ENCODE measurements around the gene XKR7. TPM values are rescaled to one million over a fixed set of nuclear protein-coding genes. Genes with fewer than 3 reads are reported as not detected.
A peak's percentile ranks its signal among the peaks of the same experiment; 100 is the strongest.
"Not testable (repeated sequence)": the region's sequence is repeated elsewhere in the genome, so short reads cannot be mapped to it uniquely, and the experiment has no call there.

The XKR7 gene
- polyA plus RNA-seq, 3 donors from 2014 or later, result not detected

DNA sequence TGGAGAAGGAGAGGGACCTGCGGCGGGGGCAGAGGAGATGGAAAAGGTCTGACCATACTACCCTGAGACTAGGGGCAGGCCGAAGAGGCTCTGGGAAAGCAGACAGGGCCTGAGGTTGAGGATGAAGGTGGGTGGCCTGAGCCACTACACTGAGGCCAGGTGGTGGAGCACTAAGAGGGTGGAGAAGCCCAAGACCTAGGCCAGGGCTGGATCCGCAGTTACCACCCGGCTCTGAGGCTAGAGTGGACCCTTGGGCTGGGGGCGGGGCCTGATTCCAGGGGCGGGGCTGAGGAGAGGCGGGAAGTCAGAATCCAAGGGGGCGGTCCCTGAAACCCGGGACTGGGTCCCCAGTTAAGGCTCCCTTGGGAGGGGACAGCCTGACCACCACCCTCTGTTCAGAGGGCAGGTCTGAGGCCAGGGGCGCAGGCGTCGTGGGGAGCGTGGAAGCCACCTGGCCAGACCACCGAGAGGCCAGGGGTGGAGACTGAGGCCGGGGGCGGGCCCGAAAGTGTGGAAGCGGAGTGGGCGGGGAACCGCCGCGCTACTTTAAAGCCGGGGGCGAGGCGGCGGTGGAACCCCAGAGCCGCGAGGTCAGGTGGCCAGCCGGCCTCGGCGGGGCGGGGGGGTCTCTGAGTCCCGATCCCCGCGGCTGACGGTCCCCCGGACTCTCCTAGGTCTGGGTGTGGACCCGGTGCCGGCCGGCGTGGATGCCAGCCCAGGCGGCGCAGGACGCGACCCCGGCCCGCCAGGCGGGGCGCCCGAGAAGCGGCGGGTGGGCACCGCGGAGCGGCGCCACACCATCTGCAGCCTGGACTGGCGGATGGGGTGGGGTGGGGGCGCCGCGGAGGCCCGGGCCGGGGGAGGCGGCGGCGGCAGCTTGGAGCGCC, 50.6 kb downstream of the XKR7 start:
- DNase-seq, result peak; percentile 15 to 35 (median 23)
- Mint-ChIP-seq H3K4me3 (peak overlapping the region; percentile 71 to 85 (median 79)), H3K36me3 (peaks cover 0 to 7% (median 0%) of the 10 kb centered on the region in 3 donors), H3K27me3 (ENCODE audit: low read depth in 3 of 3) (peaks cover 27 to 37% (median 32%) of the 10 kb centered on the region in 3 donors), H3K27ac (no peak overlapping the region), H3K9me3 (no peaks in the 10 kb centered on the region), H3K4me1 (peaks cover 18 to 25% of the 10 kb centered on the region in 2 donors)

DNA sequence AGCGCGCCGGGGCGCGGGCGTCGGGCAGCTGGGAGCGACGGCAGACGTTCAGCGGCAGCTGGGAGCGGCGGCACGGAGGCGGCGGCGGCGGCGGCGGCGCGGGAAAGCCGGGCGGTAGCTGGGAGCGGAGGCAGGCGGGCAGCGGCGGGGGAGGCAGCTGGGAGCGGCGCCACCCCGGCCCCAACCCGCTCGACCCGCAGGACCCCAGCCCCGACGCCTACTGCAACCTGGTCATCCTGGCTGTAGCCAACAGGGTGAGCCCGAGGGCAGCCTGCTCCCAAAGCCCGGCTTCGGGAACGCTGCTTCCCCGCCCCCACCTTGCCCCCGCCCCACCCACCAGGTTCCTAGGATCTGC, 51.2 kb downstream of the XKR7 start:
- Mint-ChIP-seq H3K4me3 (peak overlapping the region; percentile 86 to 92 (median 87)), H3K27me3 (ENCODE audit: low read depth in 3 of 3) (peaks cover 28 to 40% (median 36%) of the 10 kb centered on the region in 3 donors), H3K9me3 (no peaks in the 10 kb centered on the region), H3K4me1 (peaks cover 18 to 25% of the 10 kb centered on the region in 2 donors), H3K36me3 (peaks cover 0 to 7% (median 0%) of the 10 kb centered on the region in 3 donors), H3K27ac (no peak overlapping the region)
- no peak for DNase-seq

DNA sequence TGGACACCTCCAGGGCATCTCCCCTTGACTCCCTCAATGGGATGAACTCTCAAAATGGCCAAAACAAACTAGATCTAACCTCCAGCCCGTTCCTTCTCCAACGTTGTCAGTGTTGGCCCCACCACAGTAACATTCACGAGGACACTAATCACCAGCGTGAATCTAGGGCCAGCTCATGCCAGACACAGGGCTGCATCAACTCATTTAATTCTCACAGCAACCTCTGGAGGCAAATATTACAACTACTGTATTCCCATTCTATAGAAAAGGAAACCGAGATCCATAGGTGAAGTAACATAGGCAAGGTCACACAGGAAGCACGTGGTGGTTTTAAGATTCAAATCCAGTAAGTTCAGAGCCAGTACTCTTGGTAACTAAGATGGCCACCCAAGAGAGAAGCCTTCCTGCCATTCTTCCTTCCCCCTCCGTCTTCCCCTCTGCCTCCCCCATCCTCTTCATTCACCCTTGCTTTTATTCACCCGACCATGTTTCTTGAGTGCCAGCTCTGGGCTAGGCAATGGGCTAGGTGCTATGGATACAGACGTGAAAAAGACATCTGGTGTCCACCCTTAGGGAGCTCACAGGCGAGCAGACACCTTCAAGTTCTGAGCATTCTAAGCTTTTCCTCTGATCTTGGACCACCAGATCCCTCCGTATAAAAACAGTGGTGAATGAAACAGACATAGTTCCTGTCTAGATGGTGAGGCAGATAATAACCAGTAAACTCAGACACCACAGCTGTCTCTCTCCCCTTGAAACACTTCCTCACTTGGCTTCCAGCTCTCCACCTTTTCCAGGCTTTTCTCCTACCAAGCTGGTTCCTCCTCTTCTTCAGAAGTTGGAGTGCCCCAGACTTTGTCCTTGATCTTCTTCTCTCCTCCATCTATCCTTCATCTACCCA, 51.9 kb downstream of the XKR7 start:
- Mint-ChIP-seq H3K4me3 (peak overlapping the region; percentile 86 to 92 (median 87)), H3K9me3 (no peaks in the 10 kb centered on the region), H3K27ac (no peak overlapping the region), H3K4me1 (peaks cover 18 to 25% of the 10 kb centered on the region in 2 donors), H3K27me3 (ENCODE audit: low read depth in 3 of 3) (peaks cover 28 to 40% (median 36%) of the 10 kb centered on the region in 3 donors), H3K36me3 (peaks cover 0 to 7% (median 0%) of the 10 kb centered on the region in 3 donors)
- DNase-seq, result no peak

DNA sequence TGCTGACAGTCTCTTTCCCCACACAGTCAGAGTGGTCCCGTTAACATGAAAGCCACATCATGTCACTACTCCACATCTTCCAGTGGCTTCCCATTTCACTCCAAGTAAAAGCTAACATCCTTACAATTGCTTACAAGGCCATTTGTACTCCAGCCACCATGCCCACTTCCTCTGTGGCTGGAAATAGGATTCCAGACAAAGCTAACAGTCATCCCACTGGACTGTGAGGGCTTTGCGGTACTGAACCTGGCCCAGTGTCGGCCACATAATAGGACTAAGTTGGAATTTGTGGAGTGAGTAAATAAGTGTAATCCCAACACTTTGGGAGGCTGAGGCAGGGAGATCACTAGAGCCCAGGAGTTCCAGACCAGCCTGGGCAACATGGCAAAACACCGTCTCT, 53.1 kb downstream of the XKR7 start:
- peak overlapping the region in 1 of 5 donors; percentile 34 for H3K4me3 Mint-ChIP-seq
- peaks cover 18 to 25% of the 10 kb centered on the region in 2 donors for H3K4me1 Mint-ChIP-seq
- peaks cover 0 to 7% (median 0%) of the 10 kb centered on the region in 3 donors for H3K36me3 Mint-ChIP-seq
- DNase-seq, result no peak
- H3K27ac Mint-ChIP-seq, result no peak overlapping the region
- peaks cover 28 to 39% (median 31%) of the 10 kb centered on the region in 3 donors for H3K27me3 Mint-ChIP-seq (ENCODE audit: low read depth in 3 of 3)
- no peaks in the 10 kb centered on the region for H3K9me3 Mint-ChIP-seq

DNA sequence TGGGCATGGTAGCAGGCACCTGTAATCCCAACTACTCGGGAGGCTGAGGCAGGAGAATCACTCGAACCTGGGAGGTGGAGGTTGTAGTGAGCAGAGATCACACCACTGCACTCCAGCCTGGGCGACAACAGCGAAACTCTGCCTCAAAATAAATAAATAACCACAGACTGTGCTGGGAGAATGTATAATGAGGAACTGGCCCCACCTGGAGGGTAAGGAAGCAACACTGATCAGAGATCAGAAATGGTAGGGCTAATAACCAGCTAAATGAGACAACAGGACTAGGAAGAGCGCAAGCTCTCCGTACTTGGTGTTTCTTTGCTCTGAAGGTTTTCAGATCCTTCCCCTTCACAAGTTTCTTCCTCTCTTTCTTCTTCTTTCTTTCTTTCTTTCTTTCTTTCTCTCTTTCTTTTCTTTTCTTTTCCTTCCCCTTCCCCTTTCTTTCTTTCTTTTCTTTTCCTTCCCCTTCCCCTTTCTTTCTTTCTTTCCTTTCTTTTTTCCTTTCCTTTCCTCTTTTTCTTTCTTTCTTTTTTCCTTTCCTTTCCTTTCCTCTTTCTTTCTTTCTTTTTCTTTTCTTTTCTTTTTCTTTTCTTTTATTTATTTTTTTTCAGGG, 56.8 kb downstream of the XKR7 start:
- DNase-seq, result no peak
- Mint-ChIP-seq H3K27ac (no peak overlapping the region), H3K9me3 (no peaks in the 10 kb centered on the region), H3K4me3 (no peak overlapping the region), H3K27me3 (ENCODE audit: low read depth in 3 of 3) (peaks cover 19 to 26% (median 22%) of the 10 kb centered on the region in 3 donors), H3K36me3 (peaks cover 0 to 7% (median 0%) of the 10 kb centered on the region in 3 donors), H3K4me1 (peaks cover 6 to 8% of the 10 kb centered on the region in 2 donors)

DNA sequence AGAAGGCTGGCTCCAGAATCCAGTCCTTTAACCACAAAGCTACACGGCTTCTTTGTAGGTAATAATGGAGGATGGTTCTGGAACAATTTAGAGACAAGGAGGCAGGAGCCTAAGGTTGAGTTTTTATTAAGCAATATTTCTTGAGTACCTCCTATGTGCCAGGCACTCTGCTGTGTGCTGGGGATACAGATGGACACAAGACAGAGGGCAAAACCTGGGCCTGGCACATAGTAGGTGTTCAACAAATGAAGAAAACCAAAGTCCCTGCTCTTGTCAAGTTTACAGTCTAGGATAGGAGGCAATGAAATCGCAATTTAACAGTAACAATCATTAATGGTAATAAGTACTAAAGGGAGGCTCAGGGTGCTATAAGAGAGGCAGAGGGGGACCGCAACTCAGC, 59.7 kb downstream of the XKR7 start:
- no peak for DNase-seq
- Mint-ChIP-seq H3K9me3 (no peaks in the 10 kb centered on the region), H3K4me1 (no peaks in the 10 kb centered on the region), H3K4me3 (no peak overlapping the region), H3K36me3 (no peaks in the 10 kb centered on the region), H3K27me3 (ENCODE audit: low read depth in 3 of 3) (peaks cover 7 to 11% (median 11%) of the 10 kb centered on the region in 3 donors), H3K27ac (no peak overlapping the region)

DNA sequence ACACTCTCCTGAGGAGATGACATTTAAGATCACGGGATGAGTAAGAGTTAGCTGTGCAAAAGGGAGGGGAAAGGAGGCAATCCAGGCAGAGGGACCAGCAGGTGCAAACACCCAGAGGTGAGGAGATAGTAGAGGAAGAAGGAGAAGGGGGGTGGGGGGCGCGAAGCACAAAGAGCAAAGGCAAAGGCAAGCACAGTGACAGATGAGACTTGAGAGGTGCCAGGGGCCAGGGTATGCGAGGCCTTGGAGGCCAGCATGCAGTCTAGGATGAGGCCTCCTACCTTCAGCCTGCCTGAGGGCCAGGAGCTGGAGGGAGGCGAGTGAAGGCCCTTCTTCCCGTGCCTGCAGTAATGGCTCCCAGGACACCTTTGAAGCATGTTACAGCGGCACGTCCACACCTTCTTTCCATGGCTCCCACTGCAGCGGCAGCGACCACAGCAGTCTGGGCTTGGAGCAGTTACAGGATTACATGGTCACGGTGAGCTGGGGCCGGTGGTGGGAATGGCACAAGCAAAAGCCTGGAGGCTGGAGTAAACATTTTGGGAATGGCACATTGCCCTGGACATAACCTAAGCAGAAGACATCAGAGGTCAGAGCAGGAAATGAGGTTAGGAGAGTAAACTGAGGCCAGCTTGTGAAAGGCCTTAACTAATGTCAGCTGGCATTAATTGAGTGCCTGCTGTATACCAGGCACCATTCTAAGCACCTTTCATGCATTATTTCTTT, 60.9 kb downstream of the XKR7 start:
- Mint-ChIP-seq H3K4me1 (no peaks in the 10 kb centered on the region), H3K36me3 (no peaks in the 10 kb centered on the region), H3K4me3 (no peak overlapping the region), H3K27me3 (ENCODE audit: low read depth in 3 of 3) (peaks cover 3 to 8% (median 5%) of the 10 kb centered on the region in 3 donors), H3K27ac (no peak overlapping the region), H3K9me3 (no peaks in the 10 kb centered on the region)
- no peak for DNase-seq

DNA sequence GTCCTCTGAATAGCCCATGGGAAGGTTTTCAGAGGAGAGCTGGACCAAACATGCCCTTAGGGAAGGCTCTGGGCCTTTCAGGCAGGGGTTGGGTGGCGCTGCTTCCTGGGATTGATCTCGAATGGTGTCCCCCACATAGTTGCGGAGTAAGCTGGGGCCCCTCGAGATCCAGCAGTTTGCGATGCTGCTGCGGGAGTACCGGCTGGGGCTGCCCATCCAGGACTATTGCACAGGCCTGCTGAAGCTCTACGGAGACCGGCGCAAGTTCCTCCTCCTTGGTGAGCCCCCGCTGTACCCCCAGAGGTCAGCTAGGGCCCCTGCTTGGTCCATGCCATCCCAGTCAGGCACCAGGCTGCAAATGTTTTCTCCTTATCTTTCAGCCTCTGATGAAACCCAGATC, 61.6 kb downstream of the XKR7 start:
- Mint-ChIP-seq H3K27me3 (ENCODE audit: low read depth in 3 of 3) (peaks cover 2 to 8% (median 6%) of the 10 kb centered on the region in 3 donors), H3K4me3 (no peak overlapping the region)

DNA sequence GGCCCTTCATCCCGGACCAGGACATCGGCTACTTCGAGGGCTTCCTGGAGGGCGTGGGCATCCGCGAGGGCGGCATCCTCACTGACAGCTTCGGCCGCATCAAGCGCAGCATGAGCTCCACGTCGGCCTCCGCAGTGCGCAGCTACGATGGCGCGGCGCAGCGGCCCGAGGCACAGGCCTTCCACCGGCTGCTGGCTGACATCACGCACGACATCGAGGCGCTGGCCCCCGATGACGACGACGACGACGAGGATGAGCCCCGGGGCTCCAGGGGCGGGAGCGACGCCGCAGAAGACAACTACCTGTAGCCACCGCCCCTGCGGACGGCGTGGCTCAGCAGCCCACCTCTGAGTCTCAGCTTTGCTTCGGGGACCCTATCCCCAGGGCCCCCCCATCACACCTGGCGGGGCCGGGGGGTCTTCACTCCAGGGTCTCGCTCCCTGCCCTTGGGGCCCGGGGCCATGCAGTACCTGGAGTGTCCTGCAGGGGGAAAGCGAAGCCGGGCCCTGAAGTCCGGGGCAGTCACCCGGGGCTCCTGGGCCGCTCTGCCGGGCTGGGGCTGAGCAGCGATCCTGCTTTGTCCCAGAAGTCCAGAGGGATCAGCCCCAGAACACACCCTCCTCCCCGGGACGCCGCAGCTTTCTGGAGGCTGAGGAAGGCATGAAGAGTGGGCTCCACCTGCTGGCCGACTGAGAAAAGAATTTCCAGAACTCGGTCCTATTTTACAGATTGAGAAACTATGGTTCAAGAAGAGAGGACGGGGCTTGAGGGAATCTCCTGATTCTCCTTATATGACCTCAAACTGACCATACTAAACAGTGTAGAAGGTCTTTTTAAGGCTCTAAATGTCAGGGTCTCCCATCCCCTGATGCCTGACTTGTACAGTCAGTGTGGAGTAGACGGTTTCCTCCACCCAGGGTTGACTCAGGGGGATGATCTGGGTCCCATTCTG, 63.3 kb downstream of the XKR7 start:
- peak; percentile 32 to 44 (median 39) for DNase-seq
- peak overlapping the region in 4 of 5 donors; percentile 2 to 48 (median 18) for H3K4me3 Mint-ChIP-seq
- no peaks in the 10 kb centered on the region for H3K4me1 Mint-ChIP-seq
- no peaks in the 10 kb centered on the region for H3K9me3 Mint-ChIP-seq
- H3K27me3 Mint-ChIP-seq (ENCODE audit: low read depth in 3 of 3), result peaks cover 7 to 15% (median 10%) of the 10 kb centered on the region in 3 donors
- H3K27ac Mint-ChIP-seq, result no peak overlapping the region
- H3K36me3 Mint-ChIP-seq, result no peaks in the 10 kb centered on the region

More for the DNA sequence above, 61.6 kb downstream of the XKR7 start:
- no peaks in the 10 kb centered on the region for H3K36me3 Mint-ChIP-seq
- no peak overlapping the region for H3K27ac Mint-ChIP-seq
- H3K9me3 Mint-ChIP-seq, result no peaks in the 10 kb centered on the region
- H3K4me1 Mint-ChIP-seq, result no peaks in the 10 kb centered on the region
- no peak for DNase-seq

DNA sequence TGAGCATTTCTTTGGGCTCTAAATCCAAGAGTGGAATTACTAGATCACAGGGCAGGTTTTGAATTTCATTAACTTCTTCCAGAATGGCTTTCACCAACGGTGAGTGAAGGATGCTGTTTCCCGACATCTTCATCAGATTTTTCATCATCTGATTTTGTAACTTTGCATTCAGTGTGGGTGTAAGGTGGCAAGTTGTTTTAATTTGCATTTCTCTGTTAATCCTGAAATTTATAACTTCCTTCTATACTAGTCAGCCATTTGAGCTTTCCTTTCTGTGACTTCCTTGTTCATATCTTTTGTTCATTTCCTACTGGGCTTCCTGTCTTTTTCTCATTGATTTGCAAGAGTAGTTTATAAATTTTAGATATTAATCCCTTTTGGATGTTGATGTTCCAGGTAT, 65.4 kb downstream of the XKR7 start:
- Mint-ChIP-seq H3K9me3 (no peaks in the 10 kb centered on the region), H3K27ac (no peak overlapping the region), H3K27me3 (ENCODE audit: low read depth in 3 of 3) (peaks cover 5 to 19% (median 12%) of the 10 kb centered on the region in 3 donors), H3K36me3 (no peaks in the 10 kb centered on the region), H3K4me1 (no peaks in the 10 kb centered on the region), H3K4me3 (no peak overlapping the region)
- no peak for DNase-seq

DNA sequence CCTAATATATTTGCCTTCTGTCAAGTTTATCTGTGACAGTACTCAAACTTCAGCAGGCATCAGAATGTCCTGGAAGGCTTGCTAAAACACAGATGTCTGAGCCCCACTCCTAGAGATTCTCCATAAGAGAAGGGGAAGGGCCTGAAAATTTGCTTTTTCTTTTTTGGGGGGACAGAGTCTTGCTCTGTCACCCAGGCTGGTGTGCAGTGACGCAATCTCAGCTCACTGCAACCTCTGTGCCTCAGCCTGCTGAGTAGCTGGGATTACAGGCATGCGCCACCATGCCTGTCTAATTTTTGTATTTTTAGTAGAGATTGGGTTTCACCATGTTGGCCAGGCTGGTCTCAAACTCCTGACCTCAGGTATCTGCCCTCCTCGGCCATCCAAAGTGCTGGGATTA, 65.8 kb downstream of the XKR7 start:
- not testable (repeated sequence) for H3K4me3 Mint-ChIP-seq, DNase-seq, H3K27ac Mint-ChIP-seq, H3K9me3 Mint-ChIP-seq, H3K36me3 Mint-ChIP-seq, H3K4me1 Mint-ChIP-seq
- peaks cover 5 to 19% (median 12%) of the 10 kb centered on the region in 3 donors for H3K27me3 Mint-ChIP-seq (ENCODE audit: low read depth in 3 of 3)
